T-helper 1 cell (primary cell): ENCODE measurements around the gene MIB2.

Experiments used
- DNase-seq, 5 donors: peaks; one replicate each; pipeline ENCODE4 v3.0.0-alpha.2; 2012 to 2020

MIB2 gene

GRCh38 chr1:1614954-1615255 lies 395 bp upstream of the MIB2 start:
- DNase-seq = no peak

DNA sequence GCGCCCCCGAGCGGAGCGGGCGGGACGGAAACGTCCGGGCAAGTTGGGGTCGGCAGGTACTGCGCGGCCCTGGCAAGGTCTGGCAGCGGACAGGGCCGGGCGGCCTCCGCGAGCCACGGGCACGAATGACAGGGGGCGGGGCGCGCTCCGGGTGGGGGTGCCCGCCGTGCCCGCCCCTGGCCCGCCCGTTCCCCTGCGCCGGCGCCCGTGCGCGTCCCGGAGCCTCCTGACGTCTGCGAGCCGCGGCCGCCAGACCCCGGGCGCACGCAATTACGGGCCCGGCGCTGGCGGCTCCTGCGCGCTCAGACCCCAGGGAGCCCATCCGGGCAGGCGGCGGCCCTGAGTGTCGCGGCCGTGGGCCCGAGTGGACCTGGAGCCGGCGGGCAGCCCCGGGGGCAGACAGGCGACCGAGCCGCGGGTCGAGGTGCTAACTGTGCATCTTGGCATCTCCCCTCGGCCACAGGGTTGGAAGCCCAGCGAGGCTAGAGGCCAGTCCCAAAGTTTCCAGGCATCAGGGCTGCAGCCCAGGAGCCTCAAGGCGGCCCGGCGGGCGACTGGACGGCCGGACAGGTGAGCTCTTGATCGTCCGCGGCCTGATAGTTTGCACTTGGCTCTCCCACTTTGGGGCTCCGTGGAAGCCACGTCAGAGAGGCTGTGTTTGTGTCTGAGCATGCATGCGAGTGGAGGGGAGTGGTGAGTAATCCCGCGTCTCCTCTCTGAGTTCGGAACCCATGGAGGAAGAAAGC lies 918 bp downstream of the MIB2 start:
- DNase-seq = peak in 4 of 5 donors; percentile 13 to 61 (median 36)

GRCh38 chr1:1616838-1617237 lies 1.5 kb downstream of the MIB2 start:
- DNase-seq = peak in 1 of 5 donors; percentile 4

GRCh38 chr1:1617516-1617915 lies 2.2 kb downstream of the MIB2 start:
- DNase-seq = no peak

DNA sequence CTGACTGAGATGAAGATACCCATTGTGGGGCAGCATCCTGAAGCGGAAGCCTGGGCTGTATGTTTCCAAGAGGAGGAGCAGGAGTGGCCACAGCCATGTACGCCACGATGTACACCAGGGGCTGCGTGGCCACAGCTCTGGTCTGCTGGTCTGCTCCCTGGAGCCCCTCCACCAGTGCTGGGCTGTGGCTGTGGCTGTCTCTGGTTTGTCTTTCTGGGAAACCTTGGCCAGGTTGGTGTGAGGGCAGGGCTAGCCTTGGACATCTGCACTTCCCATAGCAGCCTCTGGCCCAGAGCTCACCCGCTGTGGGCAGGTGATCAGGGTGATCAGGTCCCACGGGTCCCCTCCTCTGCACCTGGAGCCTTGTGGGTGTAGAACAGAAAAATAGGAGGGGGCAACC lies 2.6 kb downstream of the MIB2 start:
- DNase-seq = peak in 1 of 5 donors; percentile 5

DNA sequence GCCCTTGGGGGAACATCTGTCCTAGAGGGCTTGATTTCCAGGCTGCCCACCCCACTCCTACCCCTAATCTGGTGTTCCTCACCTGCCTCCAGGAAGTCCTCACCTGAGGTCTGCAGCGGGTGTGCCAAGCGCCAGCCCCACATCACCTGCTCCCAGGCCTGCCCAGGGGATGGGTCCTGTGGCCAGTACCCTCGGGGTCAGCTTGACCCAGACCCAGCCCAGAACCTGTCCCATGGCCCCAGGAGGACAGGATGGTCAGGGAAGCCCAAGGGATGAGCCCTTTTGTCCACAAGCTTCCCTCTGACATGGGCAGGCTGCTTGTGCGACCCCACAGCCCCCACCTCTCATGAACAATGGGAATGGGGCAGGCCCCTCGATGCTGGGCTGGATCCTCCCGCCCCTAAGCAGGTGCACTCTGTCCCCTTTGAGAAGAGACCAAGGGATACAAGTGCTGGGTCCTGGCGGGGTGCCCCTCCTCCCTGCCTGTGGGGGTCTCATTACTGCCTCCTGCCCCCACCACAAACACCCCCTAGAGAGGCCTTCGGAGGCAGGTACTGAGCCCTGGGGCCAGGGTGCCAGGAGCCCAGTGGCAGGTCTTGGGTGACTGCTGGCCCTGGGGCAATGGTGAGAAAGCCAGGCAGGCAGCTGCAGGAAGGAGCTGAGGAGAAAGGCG lies 3.2 kb downstream of the MIB2 start:
- no peak for DNase-seq

- no peak for DNase-seq
These were observed 4.6 kb downstream of the MIB2 start for GRCh38 chr1:1619917-1620361.

- peak in 1 of 5 donors; percentile 5 for DNase-seq
These were observed 5.3 kb downstream of the MIB2 start for GRCh38 chr1:1620433-1621139.

GRCh38 chr1:1621173-1622009 lies 6.1 kb downstream of the MIB2 start:
- DNase-seq = no peak

DNA sequence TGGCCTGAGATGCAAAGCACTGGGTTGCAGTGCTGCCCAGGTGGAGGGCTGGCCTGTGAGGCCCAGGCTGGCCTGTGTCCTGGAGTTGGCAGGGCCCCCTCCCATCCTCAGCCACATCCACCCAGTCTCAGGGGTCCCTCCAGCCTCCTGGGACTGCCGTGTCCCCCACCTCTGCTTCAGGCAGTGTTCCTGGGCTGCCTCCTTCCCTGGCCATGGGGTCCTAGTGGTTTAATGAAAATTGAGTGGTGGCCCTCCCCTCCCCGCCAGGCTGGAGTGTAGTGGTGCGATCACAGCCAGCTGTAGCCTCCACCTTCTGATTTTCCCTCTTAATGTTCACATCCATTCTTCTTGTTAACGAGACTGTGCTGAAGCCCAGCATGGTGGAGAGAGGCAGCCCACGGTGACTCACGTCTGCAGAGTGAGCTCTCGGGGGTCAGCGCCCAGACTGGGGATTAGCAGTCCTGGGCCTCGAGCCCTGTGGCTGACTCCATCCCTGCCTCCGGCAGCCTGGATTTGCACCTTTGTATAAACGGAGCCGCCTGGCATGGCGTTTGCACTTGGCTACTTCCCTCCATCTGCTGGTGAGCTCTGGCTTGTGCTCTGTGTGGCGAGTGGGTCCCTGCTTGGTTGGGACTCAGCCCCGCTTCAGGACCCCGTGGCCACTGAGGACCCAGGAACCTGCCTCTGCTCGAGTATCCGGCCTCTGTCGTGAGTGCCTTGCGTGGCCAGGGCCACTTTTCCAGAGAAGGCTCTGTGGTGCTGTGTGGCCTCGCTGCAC lies 6.9 kb downstream of the MIB2 start:
- DNase-seq = no peak

DNA sequence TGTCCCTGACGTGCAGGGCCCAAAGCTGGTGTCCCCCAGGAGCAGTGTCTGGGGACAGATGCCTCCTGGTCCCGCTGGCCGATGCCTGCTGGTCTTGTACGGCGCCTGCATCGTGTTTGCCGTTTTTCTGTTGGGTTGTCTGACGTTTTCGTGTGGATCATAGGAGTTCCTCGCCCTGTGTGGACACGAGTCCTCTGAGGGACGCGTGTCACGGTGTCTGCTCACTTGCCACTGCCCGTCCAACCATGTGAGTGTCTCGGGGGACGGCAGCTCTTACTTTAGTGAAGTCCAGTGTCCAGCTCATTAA lies 7.4 kb downstream of the MIB2 start:
- DNase-seq = no peak

- no peak for DNase-seq
These were observed 7.9 kb downstream of the MIB2 start for GRCh38 chr1:1623181-1623630.

- no peak for DNase-seq
These were observed 8.5 kb downstream of the MIB2 start for GRCh38 chr1:1623631-1624442.

DNA sequence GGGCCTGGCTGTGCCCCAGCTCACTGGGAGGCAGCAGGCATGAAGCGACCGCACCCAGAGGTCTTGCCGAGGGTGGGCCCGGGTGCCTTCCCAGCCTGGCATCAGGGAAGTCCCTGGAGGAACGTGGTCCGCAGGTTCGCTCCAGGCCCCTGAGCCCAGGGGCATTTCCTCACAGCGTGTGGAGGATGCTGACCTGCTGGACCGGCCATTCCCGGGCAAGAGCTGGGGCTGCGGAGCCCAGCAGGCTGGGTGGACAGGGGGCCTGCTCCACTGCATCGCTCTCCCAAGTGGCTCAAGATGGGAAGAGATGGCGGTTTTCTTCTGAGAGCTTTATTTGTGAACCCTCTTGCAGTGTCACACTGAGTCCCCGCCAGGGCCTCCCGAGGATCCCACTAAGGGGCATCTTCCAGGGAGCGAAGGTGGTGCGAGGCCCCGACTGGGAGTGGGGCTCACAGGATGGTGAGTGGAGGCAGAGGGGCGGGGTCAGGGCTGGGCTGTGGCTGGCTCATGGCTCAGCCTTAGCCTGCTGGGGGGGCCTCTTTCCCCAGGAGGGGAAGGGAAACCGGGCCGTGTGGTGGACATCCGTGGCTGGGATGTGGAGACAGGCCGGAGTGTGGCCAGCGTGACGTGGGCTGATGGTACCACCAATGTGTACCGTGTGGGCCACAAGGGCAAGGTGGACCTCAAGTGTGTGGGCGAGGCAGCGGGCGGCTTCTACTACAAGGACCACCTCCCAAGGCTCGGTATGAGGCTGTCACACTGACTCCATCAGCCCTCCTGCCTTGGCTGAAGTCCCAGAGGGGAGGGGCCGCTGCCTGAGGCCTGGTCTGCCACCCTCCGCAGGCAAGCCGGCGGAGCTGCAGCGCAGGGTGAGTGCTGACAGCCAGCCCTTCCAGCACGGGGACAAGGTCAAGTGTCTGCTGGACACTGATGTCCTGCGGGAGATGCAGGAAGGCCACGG lies 9.4 kb downstream of the MIB2 start:
- no peak for DNase-seq

DNA sequence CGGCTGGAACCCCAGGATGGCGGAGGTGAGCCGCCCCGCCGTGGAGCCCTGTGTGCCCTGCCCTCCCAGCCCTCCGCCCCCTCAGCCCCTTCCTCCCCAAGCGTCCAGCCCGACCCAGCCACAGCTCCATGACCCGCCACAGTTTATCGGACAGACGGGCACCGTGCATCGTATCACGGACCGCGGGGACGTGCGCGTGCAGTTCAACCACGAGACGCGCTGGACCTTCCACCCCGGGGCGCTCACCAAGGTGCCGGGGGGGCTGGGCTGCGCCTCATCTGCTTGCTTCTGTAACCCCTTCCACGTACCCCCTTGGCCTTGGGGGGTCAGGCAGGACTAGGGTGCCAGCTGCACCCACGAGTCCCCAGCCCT lies 10.1 kb downstream of the MIB2 start:
- DNase-seq = no peak

- DNase-seq = no peak
These were observed 10.5 kb downstream of the MIB2 start for GRCh38 chr1:1625824-1626206.

DNA sequence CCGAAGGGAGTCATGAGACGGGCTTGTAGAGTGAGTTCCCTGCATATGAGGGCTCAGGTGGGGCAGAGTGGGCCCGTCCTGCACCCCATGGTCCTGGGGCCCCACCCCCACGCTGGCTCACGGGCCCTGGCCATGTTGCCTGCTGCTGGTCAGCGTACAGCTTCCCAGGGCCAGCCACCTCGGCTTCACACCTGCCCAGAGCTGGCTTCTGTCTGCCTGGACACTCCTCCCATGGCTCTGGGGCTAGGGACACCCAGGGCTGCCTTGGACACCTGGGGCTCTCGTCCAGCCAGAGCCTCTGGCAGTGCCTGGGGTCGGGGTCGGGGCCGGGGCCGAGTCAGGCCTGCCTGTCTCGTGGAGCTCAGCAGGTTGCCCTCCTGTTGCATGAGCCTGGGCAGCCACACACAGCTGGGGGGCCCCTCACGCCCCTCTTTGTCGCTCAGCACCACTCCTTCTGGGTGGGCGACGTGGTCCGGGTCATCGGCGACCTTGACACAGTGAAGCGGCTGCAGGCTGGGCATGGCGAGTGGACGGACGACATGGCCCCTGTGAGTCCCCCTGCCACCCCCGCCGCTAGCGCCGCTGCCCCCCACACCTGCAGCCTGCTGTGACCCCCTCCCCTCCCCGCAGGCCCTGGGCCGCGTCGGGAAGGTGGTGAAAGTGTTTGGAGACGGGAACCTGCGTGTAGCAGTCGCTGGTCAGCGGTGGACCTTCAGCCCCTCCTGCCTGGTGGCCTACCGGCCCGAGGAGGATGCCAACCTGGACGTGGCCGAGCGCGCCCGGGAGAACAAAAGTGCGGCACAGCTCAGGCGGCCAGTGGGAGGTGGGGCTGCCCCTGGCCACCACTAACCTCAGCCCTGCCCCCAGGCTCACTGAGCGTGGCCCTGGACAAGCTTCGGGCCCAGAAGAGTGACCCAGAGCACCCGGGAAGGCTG lies 11.2 kb downstream of the MIB2 start:
- DNase-seq = no peak

GRCh38 chr1:1627261-1627828 lies 12.0 kb downstream of the MIB2 start:
- DNase-seq = peak in 1 of 5 donors; percentile 2
